Testis (tissue), 2 donors: ENCODE data around the gene NT5M.

Source experiments
- POLR2A ChIP-seq: fragments of 450-650 bp; IDR thresholded peaks from one replicate; pipeline ENCODE4 v1.6.1; 2017; ENCODE audit warnings: antibody characterized with exemption, mild to moderate bottlenecking, moderate library complexity
- TF ChIP-seq, protein P1 (sequence below), 3 experiments: fragments of 450-650 bp in 2 of 3; fragments of 200-600 bp in 1 of 3; sonication (generic) in 1 of 3; IDR thresholded peaks; one replicate each; pipeline ENCODE4 v1.5.1; 2016 to 2019; ENCODE audit warnings: antibody characterized with exemption in 3 of 3, mild to moderate bottlenecking in 2 of 3, moderate library complexity in 1 of 3

DNA sequence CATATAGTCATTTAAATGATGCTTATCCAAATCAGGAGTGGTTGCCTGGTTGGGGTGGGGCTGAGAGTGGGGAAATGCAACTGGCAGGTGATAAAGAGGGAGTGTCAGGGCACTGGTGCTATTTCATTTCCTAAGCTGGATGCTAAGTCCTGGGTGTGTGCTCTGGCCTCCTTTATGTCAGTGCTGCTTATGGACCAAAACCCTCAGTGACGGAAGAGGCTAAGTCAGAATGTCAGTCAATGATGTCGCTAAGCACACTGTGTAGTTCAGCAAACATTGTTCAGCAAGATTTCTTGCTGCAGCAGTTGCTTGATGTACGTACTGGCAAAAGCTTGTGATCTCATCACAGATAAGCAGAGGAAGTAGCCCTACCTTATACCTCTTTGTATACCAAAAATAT lies 49.8 kb upstream of the NT5M start:
- TF ChIP-seq, protein P1, sequence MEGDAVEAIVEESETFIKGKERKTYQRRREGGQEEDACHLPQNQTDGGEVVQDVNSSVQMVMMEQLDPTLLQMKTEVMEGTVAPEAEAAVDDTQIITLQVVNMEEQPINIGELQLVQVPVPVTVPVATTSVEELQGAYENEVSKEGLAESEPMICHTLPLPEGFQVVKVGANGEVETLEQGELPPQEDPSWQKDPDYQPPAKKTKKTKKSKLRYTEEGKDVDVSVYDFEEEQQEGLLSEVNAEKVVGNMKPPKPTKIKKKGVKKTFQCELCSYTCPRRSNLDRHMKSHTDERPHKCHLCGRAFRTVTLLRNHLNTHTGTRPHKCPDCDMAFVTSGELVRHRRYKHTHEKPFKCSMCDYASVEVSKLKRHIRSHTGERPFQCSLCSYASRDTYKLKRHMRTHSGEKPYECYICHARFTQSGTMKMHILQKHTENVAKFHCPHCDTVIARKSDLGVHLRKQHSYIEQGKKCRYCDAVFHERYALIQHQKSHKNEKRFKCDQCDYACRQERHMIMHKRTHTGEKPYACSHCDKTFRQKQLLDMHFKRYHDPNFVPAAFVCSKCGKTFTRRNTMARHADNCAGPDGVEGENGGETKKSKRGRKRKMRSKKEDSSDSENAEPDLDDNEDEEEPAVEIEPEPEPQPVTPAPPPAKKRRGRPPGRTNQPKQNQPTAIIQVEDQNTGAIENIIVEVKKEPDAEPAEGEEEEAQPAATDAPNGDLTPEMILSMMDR (IDR thresholded peaks at IDR 0.05) = no peak
- TF ChIP-seq POLR2A = no peak
